ENCODE measurements around the gene NAXD. TPM values are rescaled to one million over a fixed set of nuclear protein-coding genes. Genes with fewer than 3 reads are reported as not detected.

Gene NAXD
- polyA plus RNA-seq, 1 donor from 2014 or later: 58.1 TPM

DNA sequence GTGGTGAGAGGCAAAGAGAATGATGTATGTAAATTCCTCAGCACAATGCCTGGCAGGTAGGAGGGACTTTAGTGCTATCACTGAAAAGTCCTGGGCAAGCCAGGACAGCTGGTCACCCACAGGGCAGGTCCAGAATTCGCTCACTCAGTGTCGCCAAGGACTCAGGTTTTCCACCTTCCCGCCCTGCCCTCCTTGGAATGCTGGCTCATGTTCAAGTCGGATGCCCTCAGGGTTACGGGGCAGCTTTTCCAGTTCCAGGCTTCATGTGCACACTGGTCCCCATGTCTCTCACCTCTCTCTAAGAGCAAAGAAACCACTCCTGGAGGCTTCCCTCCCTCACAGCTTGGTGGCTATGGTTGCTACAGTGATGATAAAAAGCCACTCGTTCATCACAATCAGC is 24.8 kb upstream of the NAXD start:
- Histone ChIP-seq H4K20me1 (ENCODE audit: insufficient read depth) (no peaks in the 10 kb centered on the region), H3K9me3 (ENCODE audit: low read length) (no peaks in the 10 kb centered on the region), H3K4me3 (ENCODE audit: low read length) (no peak overlapping the region), H3K27ac (ENCODE audit: low read length) (no peak overlapping the region), H3K4me2 (ENCODE audit: low read length) (no peak overlapping the region), H3F3A (ENCODE audit: insufficient read depth, low read length, poor library complexity, severe bottlenecking) (no peaks in the 10 kb centered on the region), H2AFZ (ENCODE audit: low read depth, low read length) (no peak overlapping the region), H3K36me3 (ENCODE audit: insufficient read depth, low read length) (no peaks in the 10 kb centered on the region), H3K79me2 (replicated peaks; ENCODE audit: insufficient read depth, low read length) (no peaks in the 10 kb centered on the region), H3K9me2 (ENCODE audit: insufficient read depth, low read length) (no peaks in the 10 kb centered on the region), H3K27me3 (ENCODE audit: insufficient read depth, low read depth, low read length) (no peaks in the 10 kb centered on the region), H3K9ac (ENCODE audit: low read length) (no peak overlapping the region)
- TF ChIP-seq POLR2AphosphoS5 (IDR thresholded peaks at IDR 0.05) (no peak), TAF1 (IDR thresholded peaks at IDR 0.05; ENCODE audit: low read depth) (no peak), RAD21 (conservative IDR thresholded peaks at IDR 0.05) (no peak), SMC3 (conservative IDR thresholded peaks at IDR 0.05; ENCODE audit: poor library complexity) (no peak), MXI1 (conservative IDR thresholded peaks at IDR 0.05; ENCODE audit: poor library complexity, severe bottlenecking) (no peak), EP300 (conservative IDR thresholded peaks at IDR 0.05; ENCODE audit: poor library complexity, severe bottlenecking) (no peak), EZH2 (IDR thresholded peaks at IDR 0.05; ENCODE audit: borderline replicate concordance, insufficient read depth, low read length, poor library complexity, severe bottlenecking) (no peak)
- TF ChIP-seq, protein P1, sequence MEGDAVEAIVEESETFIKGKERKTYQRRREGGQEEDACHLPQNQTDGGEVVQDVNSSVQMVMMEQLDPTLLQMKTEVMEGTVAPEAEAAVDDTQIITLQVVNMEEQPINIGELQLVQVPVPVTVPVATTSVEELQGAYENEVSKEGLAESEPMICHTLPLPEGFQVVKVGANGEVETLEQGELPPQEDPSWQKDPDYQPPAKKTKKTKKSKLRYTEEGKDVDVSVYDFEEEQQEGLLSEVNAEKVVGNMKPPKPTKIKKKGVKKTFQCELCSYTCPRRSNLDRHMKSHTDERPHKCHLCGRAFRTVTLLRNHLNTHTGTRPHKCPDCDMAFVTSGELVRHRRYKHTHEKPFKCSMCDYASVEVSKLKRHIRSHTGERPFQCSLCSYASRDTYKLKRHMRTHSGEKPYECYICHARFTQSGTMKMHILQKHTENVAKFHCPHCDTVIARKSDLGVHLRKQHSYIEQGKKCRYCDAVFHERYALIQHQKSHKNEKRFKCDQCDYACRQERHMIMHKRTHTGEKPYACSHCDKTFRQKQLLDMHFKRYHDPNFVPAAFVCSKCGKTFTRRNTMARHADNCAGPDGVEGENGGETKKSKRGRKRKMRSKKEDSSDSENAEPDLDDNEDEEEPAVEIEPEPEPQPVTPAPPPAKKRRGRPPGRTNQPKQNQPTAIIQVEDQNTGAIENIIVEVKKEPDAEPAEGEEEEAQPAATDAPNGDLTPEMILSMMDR (IDR thresholded peaks at IDR 0.05; ENCODE audit: poor library complexity, severe bottlenecking): no peak
- TF ChIP-seq, protein P2, sequence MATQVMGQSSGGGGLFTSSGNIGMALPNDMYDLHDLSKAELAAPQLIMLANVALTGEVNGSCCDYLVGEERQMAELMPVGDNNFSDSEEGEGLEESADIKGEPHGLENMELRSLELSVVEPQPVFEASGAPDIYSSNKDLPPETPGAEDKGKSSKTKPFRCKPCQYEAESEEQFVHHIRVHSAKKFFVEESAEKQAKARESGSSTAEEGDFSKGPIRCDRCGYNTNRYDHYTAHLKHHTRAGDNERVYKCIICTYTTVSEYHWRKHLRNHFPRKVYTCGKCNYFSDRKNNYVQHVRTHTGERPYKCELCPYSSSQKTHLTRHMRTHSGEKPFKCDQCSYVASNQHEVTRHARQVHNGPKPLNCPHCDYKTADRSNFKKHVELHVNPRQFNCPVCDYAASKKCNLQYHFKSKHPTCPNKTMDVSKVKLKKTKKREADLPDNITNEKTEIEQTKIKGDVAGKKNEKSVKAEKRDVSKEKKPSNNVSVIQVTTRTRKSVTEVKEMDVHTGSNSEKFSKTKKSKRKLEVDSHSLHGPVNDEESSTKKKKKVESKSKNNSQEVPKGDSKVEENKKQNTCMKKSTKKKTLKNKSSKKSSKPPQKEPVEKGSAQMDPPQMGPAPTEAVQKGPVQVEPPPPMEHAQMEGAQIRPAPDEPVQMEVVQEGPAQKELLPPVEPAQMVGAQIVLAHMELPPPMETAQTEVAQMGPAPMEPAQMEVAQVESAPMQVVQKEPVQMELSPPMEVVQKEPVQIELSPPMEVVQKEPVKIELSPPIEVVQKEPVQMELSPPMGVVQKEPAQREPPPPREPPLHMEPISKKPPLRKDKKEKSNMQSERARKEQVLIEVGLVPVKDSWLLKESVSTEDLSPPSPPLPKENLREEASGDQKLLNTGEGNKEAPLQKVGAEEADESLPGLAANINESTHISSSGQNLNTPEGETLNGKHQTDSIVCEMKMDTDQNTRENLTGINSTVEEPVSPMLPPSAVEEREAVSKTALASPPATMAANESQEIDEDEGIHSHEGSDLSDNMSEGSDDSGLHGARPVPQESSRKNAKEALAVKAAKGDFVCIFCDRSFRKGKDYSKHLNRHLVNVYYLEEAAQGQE (IDR thresholded peaks at IDR 0.05; ENCODE audit: borderline replicate concordance): no peak

DNA sequence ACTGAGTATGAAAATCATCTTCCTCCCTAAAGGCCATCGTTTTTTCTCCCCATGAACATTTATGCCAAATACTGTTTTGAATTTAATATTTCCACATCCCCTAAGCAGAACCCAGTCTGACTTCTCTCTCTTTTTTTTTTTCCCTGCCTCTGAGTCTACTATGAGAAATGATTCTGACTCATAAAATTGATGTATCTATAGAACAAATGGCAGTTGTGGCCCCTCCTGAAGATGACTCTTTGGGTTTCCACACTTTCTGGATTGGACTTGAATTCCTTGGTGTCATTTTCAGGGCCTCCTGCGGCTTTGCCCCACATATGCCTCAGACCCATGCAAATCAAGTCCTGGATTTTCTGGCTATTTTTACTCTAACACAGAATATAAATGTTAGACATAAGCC is 22.7 kb upstream of the NAXD start:
- no peak overlapping the region for H3K27ac ChIP-seq (ENCODE audit: low read length)
- no peaks in the 10 kb centered on the region for H3K27me3 ChIP-seq (ENCODE audit: insufficient read depth, low read depth, low read length)
- no peaks in the 10 kb centered on the region for H3K36me3 ChIP-seq (ENCODE audit: insufficient read depth, low read length)
- H2AFZ ChIP-seq (ENCODE audit: low read depth, low read length): no peak overlapping the region
- H3K9me3 ChIP-seq (ENCODE audit: low read length): no peaks in the 10 kb centered on the region
- H3K4me2 ChIP-seq (ENCODE audit: low read length): no peak overlapping the region
- no peaks in the 10 kb centered on the region for H3F3A ChIP-seq (ENCODE audit: insufficient read depth, low read length, poor library complexity, severe bottlenecking)
- TF ChIP-seq MXI1 (conservative IDR thresholded peaks at IDR 0.05; ENCODE audit: poor library complexity, severe bottlenecking): no peak
- TF ChIP-seq, protein P1 (IDR thresholded peaks at IDR 0.05; ENCODE audit: poor library complexity, severe bottlenecking): no peak
- H4K20me1 ChIP-seq (ENCODE audit: insufficient read depth): no peaks in the 10 kb centered on the region
- no peak overlapping the region for H3K9ac ChIP-seq (ENCODE audit: low read length)
- no peaks in the 10 kb centered on the region for H3K79me2 ChIP-seq (replicated peaks; ENCODE audit: insufficient read depth, low read length)
- H3K9me2 ChIP-seq (ENCODE audit: insufficient read depth, low read length): no peaks in the 10 kb centered on the region
- H3K4me3 ChIP-seq (ENCODE audit: low read length): no peak overlapping the region

Measured in neural cell (in vitro differentiated cells).